Cardiac fibroblast (primary cell): Measurements from ENCODE around the gene PEPD.

ENCODE experiments used
- DNase-seq, 2 donors: peaks; one replicate each; pipeline versions ENCODE4 v3.0.0 to v3.0.0-alpha.2; 2010; ENCODE audit warnings: low read depth in 2 of 2
- H3K4me3 ChIP-seq, 2 donors: replicated peaks in 1 of 2; 1 replicate in 1 of 2; 2 replicates in 1 of 2; pipeline ENCODE4 v1.5.1; 2011; ENCODE audit warnings: low read depth in 2 of 2, low read length in 2 of 2, mild to moderate bottlenecking in 2 of 2, moderate library complexity in 1 of 2
- CTCF ChIP-seq: IDR thresholded peaks from one replicate; pipeline ENCODE4 v1.5.1; 2011; ENCODE audit warnings: low read depth, mild to moderate bottlenecking, low read length, inconsistent platforms

PEPD gene

GRCh38 chr19:33413868-33414666 is 107.5 kb downstream of the PEPD start:
- no peak for DNase-seq
- H3K4me3 ChIP-seq, result no peak overlapping the region
- TF ChIP-seq CTCF, result no peak

GRCh38 chr19:33413426-33413725 is 108.2 kb downstream of the PEPD start:
- H3K4me3 ChIP-seq, result no peak overlapping the region
- no peak for TF ChIP-seq CTCF
- DNase-seq, result no peak

- no peak overlapping the region for H3K4me3 ChIP-seq
- no peak for TF ChIP-seq CTCF
- no peak for DNase-seq
These were observed 108.8 kb downstream of the PEPD start for GRCh38 chr19:33412601-33413425.

- no peak for DNase-seq
- H3K4me3 ChIP-seq, result no peak overlapping the region
- TF ChIP-seq CTCF, result no peak
These were observed 109.9 kb downstream of the PEPD start for GRCh38 chr19:33411621-33412180.

- TF ChIP-seq CTCF, result no peak
- no peak overlapping the region for H3K4me3 ChIP-seq
- DNase-seq, result no peak
These were observed 110.6 kb downstream of the PEPD start for GRCh38 chr19:33410915-33411401.

GRCh38 chr19:33409906-33410685 is 111.5 kb downstream of the PEPD start:
- DNase-seq, result no peak
- no peak for TF ChIP-seq CTCF
- H3K4me3 ChIP-seq, result no peak overlapping the region
